ENCODE results near the gene CYP39A1. TPM values are rescaled to one million over a fixed set of nuclear protein-coding genes. Genes with fewer than 3 reads are reported as not detected.
"Not testable (repeated sequence)": the region's sequence is repeated elsewhere in the genome, so short reads cannot be mapped to it uniquely, and the experiment has no call there.

CYP39A1 gene
- total RNA-seq, 1 donor from 2014 or later = 6.3 TPM

DNA sequence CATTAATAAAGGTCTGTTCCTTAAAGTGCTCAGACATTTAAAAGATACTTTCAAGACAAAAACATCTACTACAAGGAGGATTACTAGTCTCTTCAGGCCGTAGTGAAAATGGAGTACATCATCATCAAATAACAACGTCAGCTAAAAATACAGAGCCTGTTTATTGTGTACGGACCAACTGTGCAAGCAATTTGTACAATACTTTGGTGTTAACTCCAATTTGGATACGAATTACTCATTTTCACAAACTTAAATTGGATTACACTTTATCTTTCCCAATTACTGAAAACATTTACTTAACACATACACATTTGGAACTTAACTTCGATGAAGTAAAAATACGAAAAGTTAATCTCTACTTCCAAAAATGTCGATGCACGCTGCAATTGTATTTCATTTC, 802 bp downstream of the CYP39A1 start:
- Histone ChIP-seq H3K9me3 (ENCODE audit: control insufficient read depth in 3 of 3, low read length in 3 of 3) (no peaks in the 10 kb centered on the region), H3K27me3 (ENCODE audit: control insufficient read depth in 3 of 3, insufficient read depth in 3 of 3, low read length in 3 of 3) (no peaks in the 10 kb centered on the region), H3K4me1 (ENCODE audit: control insufficient read depth in 3 of 3, insufficient read depth in 3 of 3, low read length in 3 of 3) (peaks cover 4 to 19% (median 7%) of the 10 kb centered on the region in 3 donors), H3K36me3 (ENCODE audit: control insufficient read depth in 3 of 3, insufficient read depth in 3 of 3, low read length in 3 of 3) (no peaks in the 10 kb centered on the region), H3K27ac (ENCODE audit: low read depth, low read length) (no peak overlapping the region), H3K9ac (ENCODE audit: low read depth in 1 of 3, low read length in 3 of 3) (peak overlapping the region; percentile 79 to 87 (median 83)), H3K4me3 (ENCODE audit: low read length in 3 of 3) (peak overlapping the region; percentile 91 to 98 (median 96))

DNA sequence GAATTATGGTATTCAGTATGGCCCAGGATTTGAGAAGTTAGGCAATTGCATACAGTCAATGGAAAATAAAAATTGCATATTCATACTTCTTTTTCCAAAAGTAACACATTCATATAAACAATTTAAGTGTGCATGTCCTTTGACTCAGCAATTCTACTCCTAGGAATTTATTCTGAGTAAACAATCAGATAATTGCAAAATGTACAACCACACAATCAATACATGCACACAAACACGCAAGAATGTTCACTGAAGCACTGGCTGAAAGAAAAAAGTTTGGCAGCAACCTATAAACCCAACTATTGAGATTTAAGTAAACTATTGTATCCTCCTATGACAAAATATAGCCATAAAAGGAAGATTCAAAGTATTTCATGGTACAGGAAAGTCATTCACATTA, 1.6 kb downstream of the CYP39A1 start:
- Histone ChIP-seq H3K9ac (ENCODE audit: low read depth in 1 of 3, low read length in 3 of 3) (no peak overlapping the region), H3K4me3 (ENCODE audit: low read length in 3 of 3) (peak overlapping the region in 2 of 3 donors; percentile 5 to 98), H3K27ac (ENCODE audit: low read depth, low read length) (no peak overlapping the region), H3K4me1 (ENCODE audit: control insufficient read depth in 3 of 3, insufficient read depth in 3 of 3, low read length in 3 of 3) (peaks cover 4 to 19% (median 7%) of the 10 kb centered on the region in 3 donors), H3K36me3 (ENCODE audit: control insufficient read depth in 3 of 3, insufficient read depth in 3 of 3, low read length in 3 of 3) (no peaks in the 10 kb centered on the region), H3K27me3 (ENCODE audit: control insufficient read depth in 3 of 3, insufficient read depth in 3 of 3, low read length in 3 of 3) (no peaks in the 10 kb centered on the region), H3K9me3 (ENCODE audit: control insufficient read depth in 3 of 3, low read length in 3 of 3) (no peaks in the 10 kb centered on the region)

DNA sequence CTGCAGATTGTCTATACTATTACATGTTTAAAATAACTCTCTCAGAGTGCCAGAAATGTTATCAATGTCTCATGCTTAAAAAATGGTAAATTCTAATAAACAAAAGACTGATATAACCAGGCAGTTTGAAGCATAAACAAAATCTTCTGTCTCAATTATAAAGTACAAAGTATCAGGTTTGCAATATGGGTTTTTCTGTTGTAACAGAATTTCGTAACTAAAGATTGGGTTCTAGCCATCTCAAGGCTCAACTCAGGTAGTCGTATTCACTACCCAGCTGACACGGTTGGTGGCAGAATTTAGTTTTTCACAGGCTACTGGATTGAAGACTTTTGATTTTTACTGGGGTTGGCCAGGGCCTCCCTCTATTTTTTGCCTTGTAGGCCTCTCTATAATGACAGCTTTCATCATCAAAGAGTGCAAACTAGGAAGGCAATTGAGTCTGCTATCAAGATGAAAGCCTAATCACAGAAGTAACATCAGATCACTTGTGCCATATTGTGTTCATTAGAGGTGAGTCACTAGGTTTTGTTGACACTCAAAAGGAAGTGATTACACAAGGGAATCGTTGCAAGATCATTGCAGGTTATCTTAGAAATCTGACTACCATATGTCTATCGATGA, 3.6 kb downstream of the CYP39A1 start:
- Histone ChIP-seq H3K27me3 (ENCODE audit: control insufficient read depth in 3 of 3, insufficient read depth in 3 of 3, low read length in 3 of 3) (no peaks in the 10 kb centered on the region), H3K9me3 (ENCODE audit: control insufficient read depth in 3 of 3, low read length in 3 of 3) (no peaks in the 10 kb centered on the region), H3K4me3 (ENCODE audit: low read length in 3 of 3) (no peak overlapping the region), H3K27ac (ENCODE audit: low read depth, low read length) (no peak overlapping the region), H3K36me3 (ENCODE audit: control insufficient read depth in 3 of 3, insufficient read depth in 3 of 3, low read length in 3 of 3) (no peaks in the 10 kb centered on the region), H3K9ac (ENCODE audit: low read depth in 1 of 3, low read length in 3 of 3) (no peak overlapping the region), H3K4me1 (ENCODE audit: control insufficient read depth in 3 of 3, insufficient read depth in 3 of 3, low read length in 3 of 3) (peaks cover 3 to 18% (median 7%) of the 10 kb centered on the region in 3 donors)

DNA sequence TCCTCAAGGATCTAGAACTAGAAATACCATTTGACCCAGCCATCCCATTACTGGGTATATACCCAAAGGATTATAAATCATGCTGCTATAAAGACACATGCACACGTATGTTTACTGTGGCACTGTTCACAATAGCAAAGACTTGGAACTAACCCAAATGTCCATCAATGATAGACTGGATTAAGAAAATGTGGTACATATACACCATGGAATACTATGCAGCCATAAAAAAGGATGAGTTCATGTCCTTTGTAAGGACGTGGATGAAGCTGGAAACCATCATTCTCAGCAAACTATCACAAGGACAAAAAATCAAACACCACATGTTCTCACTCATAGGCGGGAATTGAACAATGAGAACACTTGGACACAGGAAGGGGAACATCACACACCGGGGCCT, 4.5 kb downstream of the CYP39A1 start:
- H3K27ac ChIP-seq (ENCODE audit: low read depth, low read length); H3K9me3 ChIP-seq (ENCODE audit: control insufficient read depth in 3 of 3, low read length in 3 of 3); H3K4me3 ChIP-seq (ENCODE audit: low read length in 3 of 3); H3K9ac ChIP-seq (ENCODE audit: low read depth in 1 of 3, low read length in 3 of 3); H3K36me3 ChIP-seq (ENCODE audit: control insufficient read depth in 3 of 3, insufficient read depth in 3 of 3, low read length in 3 of 3); H3K27me3 ChIP-seq (ENCODE audit: control insufficient read depth in 3 of 3, insufficient read depth in 3 of 3, low read length in 3 of 3): not testable (repeated sequence)
- H3K4me1 ChIP-seq (ENCODE audit: control insufficient read depth in 3 of 3, insufficient read depth in 3 of 3, low read length in 3 of 3) = peaks cover 0 to 11% (median 0%) of the 10 kb centered on the region in 3 donors

DNA sequence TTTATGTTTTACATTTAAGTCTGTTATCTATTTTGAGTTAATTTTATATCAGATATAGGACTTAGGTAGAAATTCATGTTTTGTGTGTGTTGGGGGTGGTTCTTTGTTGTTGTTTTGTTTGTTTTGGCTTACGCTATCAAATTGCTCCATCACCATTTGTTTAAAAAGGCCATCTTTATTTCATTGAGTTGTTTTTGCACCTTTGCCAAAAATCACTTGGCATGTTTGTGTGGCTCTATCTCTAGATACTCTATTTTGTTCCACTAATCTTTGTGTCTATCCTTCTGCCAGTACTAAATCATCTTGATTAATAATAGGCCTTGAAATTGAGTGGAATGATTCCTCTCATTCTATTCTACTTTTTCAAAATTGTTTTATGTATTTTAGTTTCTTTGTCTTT, 7.4 kb downstream of the CYP39A1 start:
- no peaks in the 10 kb centered on the region for H3K36me3 ChIP-seq (ENCODE audit: control insufficient read depth in 3 of 3, insufficient read depth in 3 of 3, low read length in 3 of 3)
- no peaks in the 10 kb centered on the region for H3K27me3 ChIP-seq (ENCODE audit: control insufficient read depth in 3 of 3, insufficient read depth in 3 of 3, low read length in 3 of 3)
- H3K9ac ChIP-seq (ENCODE audit: low read depth in 1 of 3, low read length in 3 of 3) = no peak overlapping the region
- no peaks in the 10 kb centered on the region for H3K4me1 ChIP-seq (ENCODE audit: control insufficient read depth in 3 of 3, insufficient read depth in 3 of 3, low read length in 3 of 3)
- no peak overlapping the region for H3K4me3 ChIP-seq (ENCODE audit: low read length in 3 of 3)
- no peak overlapping the region for H3K27ac ChIP-seq (ENCODE audit: low read depth, low read length)
- H3K9me3 ChIP-seq (ENCODE audit: control insufficient read depth in 3 of 3, low read length in 3 of 3) = no peaks in the 10 kb centered on the region

DNA sequence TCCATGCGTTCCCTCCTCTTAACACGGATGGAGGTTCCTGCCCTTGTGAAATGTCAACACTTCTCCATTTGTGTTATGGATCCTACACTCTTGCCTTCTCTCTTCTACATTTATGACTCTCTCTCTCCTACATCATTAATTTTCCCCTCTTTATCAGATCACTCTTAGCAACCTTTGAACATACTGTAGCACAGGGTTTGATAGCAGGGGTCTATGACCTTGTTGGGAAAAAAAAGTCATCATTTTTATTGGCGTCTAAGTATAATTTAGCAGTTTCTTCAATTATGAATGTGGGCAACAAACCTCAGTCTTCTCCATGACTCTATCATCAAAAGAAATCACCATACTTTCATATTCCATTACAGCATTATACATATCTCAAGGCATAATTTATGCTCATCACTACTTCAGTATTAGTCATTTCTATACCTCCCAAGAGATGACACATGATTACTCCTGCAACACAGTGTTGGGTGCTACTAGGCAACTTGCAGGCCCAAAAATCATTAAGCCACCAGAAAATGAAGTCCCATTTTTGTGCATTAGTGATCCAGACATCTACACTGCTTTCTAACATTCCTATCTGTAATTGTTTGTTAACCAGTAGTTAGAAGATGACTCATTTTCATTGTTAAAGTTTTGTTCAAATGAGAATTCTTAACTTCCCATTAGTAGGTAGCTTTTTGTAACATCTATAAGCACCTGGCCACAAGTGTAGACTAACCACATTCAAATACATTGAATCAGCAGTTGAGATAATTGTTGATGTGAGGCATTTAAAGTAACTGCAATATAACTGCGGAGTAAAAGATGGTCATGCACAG, 9.5 kb downstream of the CYP39A1 start:
- no peaks in the 10 kb centered on the region for H3K9me3 ChIP-seq (ENCODE audit: control insufficient read depth in 3 of 3, low read length in 3 of 3)
- no peaks in the 10 kb centered on the region for H3K27me3 ChIP-seq (ENCODE audit: control insufficient read depth in 3 of 3, insufficient read depth in 3 of 3, low read length in 3 of 3)
- H3K36me3 ChIP-seq (ENCODE audit: control insufficient read depth in 3 of 3, insufficient read depth in 3 of 3, low read length in 3 of 3) = no peaks in the 10 kb centered on the region
- no peak overlapping the region for H3K4me3 ChIP-seq (ENCODE audit: low read length in 3 of 3)
- no peaks in the 10 kb centered on the region for H3K4me1 ChIP-seq (ENCODE audit: control insufficient read depth in 3 of 3, insufficient read depth in 3 of 3, low read length in 3 of 3)
- no peak overlapping the region for H3K27ac ChIP-seq (ENCODE audit: low read depth, low read length)
- H3K9ac ChIP-seq (ENCODE audit: low read depth in 1 of 3, low read length in 3 of 3) = no peak overlapping the region

DNA sequence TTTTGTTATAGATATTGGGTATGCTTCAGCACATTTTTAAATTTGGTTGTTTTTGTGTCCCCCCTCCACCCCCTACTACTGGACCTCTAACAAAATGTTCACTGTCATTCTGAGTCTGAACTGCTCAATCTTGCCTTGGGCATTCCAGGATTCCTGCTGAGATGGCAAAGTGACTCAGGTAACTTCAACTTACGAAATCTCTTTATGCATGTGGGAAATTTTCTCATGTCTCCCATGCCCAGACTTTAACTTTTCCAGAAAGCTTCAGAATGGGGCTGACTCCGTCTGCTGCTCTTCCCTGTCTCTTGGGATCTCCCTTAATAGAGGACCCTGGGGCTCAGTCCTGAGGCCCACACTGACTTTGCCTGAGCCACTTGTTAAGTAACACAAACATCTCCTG, 14.0 kb downstream of the CYP39A1 start:
- Histone ChIP-seq H3K27ac (ENCODE audit: low read depth, low read length) (no peak overlapping the region), H3K4me1 (ENCODE audit: control insufficient read depth in 3 of 3, insufficient read depth in 3 of 3, low read length in 3 of 3) (no peaks in the 10 kb centered on the region), H3K9ac (ENCODE audit: low read depth in 1 of 3, low read length in 3 of 3) (no peak overlapping the region), H3K27me3 (ENCODE audit: control insufficient read depth in 3 of 3, insufficient read depth in 3 of 3, low read length in 3 of 3) (no peaks in the 10 kb centered on the region), H3K36me3 (ENCODE audit: control insufficient read depth in 3 of 3, insufficient read depth in 3 of 3, low read length in 3 of 3) (no peaks in the 10 kb centered on the region), H3K4me3 (ENCODE audit: low read length in 3 of 3) (no peak overlapping the region), H3K9me3 (ENCODE audit: control insufficient read depth in 3 of 3, low read length in 3 of 3) (no peaks in the 10 kb centered on the region)

DNA sequence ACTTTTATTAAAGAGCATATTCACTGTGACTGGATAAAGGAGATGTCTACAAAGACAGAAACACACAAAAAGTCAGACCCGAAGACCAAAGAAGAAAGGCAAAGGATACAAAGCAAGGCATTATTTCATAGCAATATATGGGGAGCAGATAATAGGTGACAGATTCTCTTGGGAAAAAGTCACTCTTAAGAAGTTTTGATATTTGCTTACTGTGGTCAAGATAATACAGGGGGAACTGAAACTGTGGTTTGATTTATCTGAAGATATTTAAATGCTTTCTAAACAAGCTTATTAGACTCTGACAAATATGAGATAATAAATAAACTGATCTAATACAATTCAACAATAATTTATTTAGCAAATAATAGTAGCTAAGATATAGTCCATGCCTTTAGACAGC, 14.7 kb downstream of the CYP39A1 start:
- Histone ChIP-seq H3K4me1 (ENCODE audit: control insufficient read depth in 3 of 3, insufficient read depth in 3 of 3, low read length in 3 of 3) (no peaks in the 10 kb centered on the region), H3K9ac (ENCODE audit: low read depth in 1 of 3, low read length in 3 of 3) (no peak overlapping the region), H3K27me3 (ENCODE audit: control insufficient read depth in 3 of 3, insufficient read depth in 3 of 3, low read length in 3 of 3) (no peaks in the 10 kb centered on the region), H3K36me3 (ENCODE audit: control insufficient read depth in 3 of 3, insufficient read depth in 3 of 3, low read length in 3 of 3) (no peaks in the 10 kb centered on the region), H3K9me3 (ENCODE audit: control insufficient read depth in 3 of 3, low read length in 3 of 3) (no peaks in the 10 kb centered on the region), H3K27ac (ENCODE audit: low read depth, low read length) (no peak overlapping the region), H3K4me3 (ENCODE audit: low read length in 3 of 3) (no peak overlapping the region)

DNA sequence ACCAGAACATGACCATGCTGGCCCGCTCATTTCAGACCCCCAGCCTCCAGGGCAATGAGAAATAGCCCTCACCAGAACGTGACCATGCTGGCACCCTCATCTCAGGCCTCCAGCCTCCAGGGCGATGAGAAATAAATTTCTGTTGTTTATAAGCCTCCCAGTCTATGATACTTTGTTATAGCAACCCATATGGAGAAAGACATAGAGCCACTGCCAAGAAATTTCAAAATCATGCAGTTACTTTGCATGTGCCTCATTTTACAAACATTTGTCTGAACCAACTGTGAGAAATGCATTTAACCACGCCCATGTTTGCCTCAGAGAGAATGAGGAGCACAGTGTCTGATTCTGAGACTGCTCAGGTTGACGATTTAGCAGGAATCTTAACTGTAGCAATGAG, 15.5 kb downstream of the CYP39A1 start:
- Histone ChIP-seq H3K9me3 (ENCODE audit: control insufficient read depth in 3 of 3, low read length in 3 of 3) (no peaks in the 10 kb centered on the region), H3K27ac (ENCODE audit: low read depth, low read length) (no peak overlapping the region), H3K4me1 (ENCODE audit: control insufficient read depth in 3 of 3, insufficient read depth in 3 of 3, low read length in 3 of 3) (no peaks in the 10 kb centered on the region), H3K9ac (ENCODE audit: low read depth in 1 of 3, low read length in 3 of 3) (no peak overlapping the region), H3K4me3 (ENCODE audit: low read length in 3 of 3) (no peak overlapping the region), H3K27me3 (ENCODE audit: control insufficient read depth in 3 of 3, insufficient read depth in 3 of 3, low read length in 3 of 3) (no peaks in the 10 kb centered on the region), H3K36me3 (ENCODE audit: control insufficient read depth in 3 of 3, insufficient read depth in 3 of 3, low read length in 3 of 3) (no peaks in the 10 kb centered on the region)

DNA sequence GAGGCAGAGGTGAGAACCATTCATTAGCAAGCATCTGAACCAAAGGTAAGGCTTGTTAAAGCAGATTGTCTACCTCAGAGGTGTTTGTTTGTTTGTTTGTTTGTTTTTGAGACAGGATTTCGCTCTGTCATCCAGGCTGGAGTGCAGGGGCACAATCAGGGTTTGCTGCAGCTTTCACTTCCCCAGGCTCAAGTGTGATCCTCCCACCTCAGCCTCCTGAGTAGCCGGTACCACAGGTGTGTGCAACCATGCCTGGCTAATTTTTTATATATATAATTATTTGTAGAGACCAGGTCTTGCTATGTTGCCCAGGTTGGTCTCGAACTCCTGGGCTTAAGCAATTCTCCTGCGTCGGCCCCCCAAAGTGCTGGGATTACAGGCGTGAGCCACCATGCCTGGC, 17.2 kb downstream of the CYP39A1 start:
- no peaks in the 10 kb centered on the region for H3K9me3 ChIP-seq (ENCODE audit: control insufficient read depth in 3 of 3, low read length in 3 of 3)
- H3K27me3 ChIP-seq (ENCODE audit: control insufficient read depth in 3 of 3, insufficient read depth in 3 of 3, low read length in 3 of 3) = no peaks in the 10 kb centered on the region
- H3K4me1 ChIP-seq (ENCODE audit: control insufficient read depth in 3 of 3, insufficient read depth in 3 of 3, low read length in 3 of 3) = no peaks in the 10 kb centered on the region
- H3K9ac ChIP-seq (ENCODE audit: low read depth in 1 of 3, low read length in 3 of 3) = no peak overlapping the region
- H3K36me3 ChIP-seq (ENCODE audit: control insufficient read depth in 3 of 3, insufficient read depth in 3 of 3, low read length in 3 of 3) = no peaks in the 10 kb centered on the region
- H3K4me3 ChIP-seq (ENCODE audit: low read length in 3 of 3) = no peak overlapping the region
- H3K27ac ChIP-seq (ENCODE audit: low read depth, low read length) = no peak overlapping the region

Data from skeletal muscle tissue (tissue), 4 donors.